ENCODE data around the gene ZSWIM9. TPM values are rescaled to one million over a fixed set of nuclear protein-coding genes. Genes with fewer than 3 reads are reported as not detected.
A peak's percentile ranks its signal among the peaks of the same experiment; 100 is the strongest.
"Not testable (repeated sequence)": the region's sequence is repeated elsewhere in the genome, so short reads cannot be mapped to it uniquely, and the experiment has no call there.

The ZSWIM9 gene
- total RNA-seq, 1 donor = 6.5 TPM

DNA sequence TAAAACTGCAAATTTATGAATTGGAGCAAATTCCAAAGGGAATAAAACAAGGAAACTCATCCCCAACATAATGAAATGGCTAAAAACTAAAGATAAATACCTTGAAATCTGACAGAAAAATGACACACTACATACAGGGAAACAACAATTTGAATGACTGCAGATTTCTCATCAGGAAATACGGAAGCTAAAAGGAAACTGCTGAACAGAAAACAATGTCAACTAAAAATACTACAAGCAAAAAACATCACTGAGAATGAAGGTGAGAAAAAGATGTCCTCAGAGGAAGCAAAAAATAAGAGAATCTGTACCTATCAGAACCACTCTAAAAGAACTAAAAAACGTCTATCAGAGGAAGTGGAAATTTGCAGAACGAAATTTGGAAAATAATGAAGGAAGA is 39.5 kb downstream of the ZSWIM9 start:
- no peak for DNase-seq (ENCODE audit: low read depth in 2 of 3, low spot score in 2 of 3)

DNA sequence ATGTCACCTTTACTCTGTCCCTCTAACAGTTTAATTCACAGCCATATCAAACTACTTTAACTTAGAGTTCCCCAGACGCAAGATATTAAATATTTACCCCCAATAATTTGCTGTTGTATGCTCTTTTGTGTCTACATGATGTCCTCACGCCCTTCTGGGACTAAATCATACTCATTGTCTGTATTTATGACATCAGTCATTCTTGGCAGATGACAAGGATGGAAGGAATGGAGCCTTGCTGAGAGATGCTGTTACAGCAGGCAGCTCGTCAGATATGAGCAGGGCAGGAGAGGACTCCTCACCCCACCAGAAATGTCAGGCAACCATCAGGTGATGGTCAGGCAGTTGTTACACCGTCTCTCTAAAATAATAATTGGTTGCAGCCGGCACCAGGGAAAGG is 43.5 kb downstream of the ZSWIM9 start:
- DNase-seq (ENCODE audit: low read depth in 2 of 3, low spot score in 2 of 3) = no peak

DNA sequence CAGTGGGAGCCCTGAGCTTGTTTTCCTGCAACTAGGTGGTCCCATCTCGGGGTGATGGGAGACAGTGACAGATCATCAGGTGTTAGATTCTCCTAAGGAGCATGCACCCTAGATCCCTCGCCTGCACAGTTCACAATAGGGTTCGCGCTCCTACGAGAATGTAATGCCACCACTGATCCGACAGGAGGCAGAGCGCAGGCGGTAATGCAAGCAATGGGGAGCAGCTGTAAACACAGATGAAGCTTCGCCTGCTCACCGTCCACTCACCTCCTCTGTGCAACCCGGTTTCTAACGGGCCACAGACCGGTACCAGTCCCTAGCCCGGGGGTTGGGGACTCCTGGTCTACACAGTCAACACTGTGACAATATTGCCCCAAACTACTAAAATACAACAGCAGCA is 46.5 kb downstream of the ZSWIM9 start:
- no peak for DNase-seq (ENCODE audit: low read depth in 2 of 3, low spot score in 2 of 3)

DNA sequence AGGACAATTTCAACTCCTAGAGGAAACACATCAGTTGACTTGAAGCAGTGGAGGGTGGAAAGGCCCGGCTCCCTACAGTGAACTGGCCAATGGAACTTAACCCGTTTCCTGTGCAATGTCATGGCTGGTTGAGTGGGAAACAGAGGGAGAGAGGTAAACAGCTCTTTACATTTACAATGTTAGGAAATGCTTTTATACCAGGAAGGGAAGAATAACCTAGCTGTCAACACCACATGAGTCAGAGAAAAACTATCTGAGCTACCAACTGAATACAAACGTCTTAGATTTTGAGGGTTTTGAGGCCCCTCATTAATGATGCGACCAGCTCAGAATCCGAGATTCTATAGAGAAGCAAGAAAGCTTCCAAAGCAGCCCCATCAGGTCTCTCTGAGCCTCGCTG is 48.5 kb downstream of the ZSWIM9 start:
- DNase-seq (ENCODE audit: low read depth in 2 of 3, low spot score in 2 of 3) = no peak

DNA sequence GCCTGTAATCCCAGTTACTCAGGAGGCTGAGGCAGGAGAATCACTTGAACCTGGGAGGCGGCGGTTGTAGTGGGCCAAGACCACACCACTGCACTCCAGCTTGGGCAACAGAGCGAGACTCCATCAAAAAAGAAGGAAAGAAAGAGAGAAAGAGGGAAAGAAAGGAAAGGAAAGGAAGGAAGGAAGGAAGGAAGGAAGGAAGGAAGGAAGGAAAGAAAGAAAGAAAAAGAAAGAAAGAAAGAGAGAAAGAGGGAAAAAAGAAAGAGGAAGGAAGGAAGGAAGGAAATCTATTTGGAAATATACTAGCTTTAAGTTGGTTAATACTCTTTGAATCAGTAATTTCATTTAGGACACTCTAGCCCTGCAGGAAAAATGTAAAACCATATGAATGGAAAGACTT is 50.3 kb downstream of the ZSWIM9 start:
- DNase-seq (ENCODE audit: low read depth in 2 of 3, low spot score in 2 of 3) = not testable (repeated sequence)

DNA sequence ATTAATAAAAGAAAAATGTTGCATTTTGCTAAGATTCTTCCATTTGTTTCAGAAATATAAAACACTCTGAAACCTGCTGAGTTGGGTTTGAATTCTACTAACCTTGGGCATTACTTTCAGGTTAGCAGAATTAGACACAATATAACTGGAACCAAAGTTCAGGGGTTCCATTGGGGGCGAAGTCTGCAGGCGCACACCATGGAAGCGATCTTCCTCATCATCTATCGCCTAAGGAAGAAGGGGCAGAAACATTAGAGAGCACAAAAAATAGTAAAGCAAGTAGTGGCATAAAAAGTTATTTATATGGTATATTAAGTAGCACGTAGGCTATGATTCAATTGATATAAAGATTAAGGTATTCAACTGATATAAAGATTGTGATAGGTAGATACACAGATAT is 51.1 kb downstream of the ZSWIM9 start:
- DNase-seq (ENCODE audit: low read depth in 2 of 3, low spot score in 2 of 3) = no peak

DNA sequence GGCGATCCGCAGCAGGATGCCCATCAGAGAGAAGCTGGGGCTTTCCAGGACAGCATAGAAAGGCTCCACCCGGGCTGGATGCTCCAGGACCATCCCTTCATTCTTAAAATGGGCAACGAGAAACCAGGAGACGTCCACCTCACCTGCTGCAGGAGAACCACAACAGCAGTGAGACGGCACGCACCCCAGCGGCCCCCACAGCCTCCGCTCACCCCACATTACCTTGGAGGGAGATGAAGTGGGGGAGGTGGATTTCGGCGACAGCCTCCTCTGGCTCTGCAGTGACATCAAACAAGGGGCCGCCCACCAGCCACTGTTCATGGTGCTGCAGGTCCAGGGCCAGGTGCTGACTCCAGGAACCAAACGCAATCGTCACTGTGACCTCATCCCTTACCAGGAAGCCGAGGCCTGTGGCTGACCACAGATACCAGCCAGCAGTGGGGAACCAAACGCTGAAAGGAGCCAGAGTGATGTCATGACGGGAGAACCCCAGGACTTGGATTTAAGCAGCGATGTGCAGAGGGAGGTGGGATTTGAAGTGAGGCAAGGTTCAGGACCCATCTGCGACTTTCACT is 60.2 kb downstream of the ZSWIM9 start:
- peak in 1 of 3 donors; percentile 41 for DNase-seq (ENCODE audit: low read depth in 2 of 3, low spot score in 2 of 3)

DNA sequence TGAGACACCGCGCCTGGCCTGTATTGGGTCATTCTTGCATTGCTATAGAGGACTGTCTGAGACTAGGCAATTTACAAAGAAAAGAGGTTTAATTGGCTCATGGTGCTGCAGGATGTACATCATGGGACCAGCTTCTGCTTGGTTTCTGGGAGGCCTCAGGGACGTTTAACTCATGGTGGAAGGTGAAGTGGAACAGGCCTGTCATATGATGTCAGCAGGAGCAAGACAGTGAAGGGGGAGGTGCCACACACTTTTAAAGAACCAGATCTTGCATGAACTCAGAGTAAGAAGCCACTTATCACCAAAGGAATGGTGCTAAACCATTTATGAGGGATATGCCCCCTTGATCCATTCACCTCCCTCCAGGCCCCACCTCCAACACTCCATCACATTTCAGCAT is 66.6 kb downstream of the ZSWIM9 start:
- no peak for DNase-seq (ENCODE audit: low read depth in 2 of 3, low spot score in 2 of 3)

DNA sequence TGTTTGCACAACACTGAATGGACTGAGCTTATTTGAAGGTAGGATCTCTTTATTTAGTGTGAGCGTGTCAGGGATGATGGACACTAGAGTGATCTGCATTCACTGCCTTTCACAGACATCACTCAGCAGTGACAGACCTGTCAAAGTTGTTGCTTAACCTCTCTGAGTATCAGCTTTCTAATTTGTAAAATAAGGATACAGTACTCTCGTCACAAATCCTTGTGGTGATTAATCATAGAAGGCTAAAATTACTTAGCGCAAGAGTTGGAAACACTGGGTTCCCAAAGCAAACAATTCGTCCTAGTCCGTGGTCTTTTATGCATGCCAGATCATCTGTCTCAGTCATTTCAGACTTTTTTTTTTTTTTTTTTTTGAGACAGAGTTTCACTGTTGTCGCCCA is 68.6 kb downstream of the ZSWIM9 start:
- DNase-seq (ENCODE audit: low read depth in 2 of 3, low spot score in 2 of 3) = no peak

DNA sequence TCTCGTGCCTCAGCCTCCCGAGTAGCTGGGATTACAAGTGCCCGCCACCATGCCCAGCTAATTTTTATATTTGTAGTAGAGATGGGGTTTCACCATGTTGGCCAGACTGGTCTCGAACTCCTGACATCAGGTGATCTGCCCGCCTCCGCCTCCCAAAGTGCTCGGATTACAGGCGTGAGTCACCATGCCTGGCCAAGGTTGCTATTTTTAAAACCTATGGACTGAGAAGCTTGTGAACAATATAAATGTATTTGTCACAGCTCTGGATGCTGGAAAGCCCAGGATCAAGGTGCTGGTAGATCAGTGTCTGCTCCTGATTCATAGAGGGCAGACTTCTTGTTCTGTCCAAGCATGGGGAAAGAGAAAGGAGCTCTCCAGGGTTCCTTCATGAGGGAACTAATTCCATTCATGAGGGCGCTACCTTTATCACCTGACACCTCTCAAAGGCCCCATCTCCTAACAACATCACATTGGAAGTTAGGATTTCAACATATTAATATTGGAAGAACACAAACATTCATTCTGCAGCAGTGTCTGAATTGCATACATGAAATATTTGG is 69.2 kb downstream of the ZSWIM9 start:
- no peak for DNase-seq (ENCODE audit: low read depth in 2 of 3, low spot score in 2 of 3)

DNA sequence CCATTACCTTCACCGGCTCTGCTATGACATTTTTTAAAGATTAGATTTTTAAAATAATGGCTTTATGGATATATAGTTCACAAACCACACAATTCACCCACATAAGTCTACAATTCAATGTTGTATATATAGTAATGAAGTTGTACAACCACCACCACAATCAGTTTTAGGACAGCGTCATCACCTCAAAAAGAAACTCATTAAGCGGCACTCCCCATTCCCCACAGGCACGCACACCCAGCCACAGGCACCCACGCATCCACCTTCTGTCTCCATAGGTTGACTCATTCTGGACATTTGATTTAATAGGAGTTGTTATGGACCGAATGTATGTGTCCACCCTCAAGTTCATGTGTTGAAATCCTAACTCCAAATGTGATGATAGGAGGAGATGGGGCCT is 71.3 kb downstream of the ZSWIM9 start:
- not testable (repeated sequence) for DNase-seq (ENCODE audit: low read depth in 2 of 3, low spot score in 2 of 3)

DNA sequence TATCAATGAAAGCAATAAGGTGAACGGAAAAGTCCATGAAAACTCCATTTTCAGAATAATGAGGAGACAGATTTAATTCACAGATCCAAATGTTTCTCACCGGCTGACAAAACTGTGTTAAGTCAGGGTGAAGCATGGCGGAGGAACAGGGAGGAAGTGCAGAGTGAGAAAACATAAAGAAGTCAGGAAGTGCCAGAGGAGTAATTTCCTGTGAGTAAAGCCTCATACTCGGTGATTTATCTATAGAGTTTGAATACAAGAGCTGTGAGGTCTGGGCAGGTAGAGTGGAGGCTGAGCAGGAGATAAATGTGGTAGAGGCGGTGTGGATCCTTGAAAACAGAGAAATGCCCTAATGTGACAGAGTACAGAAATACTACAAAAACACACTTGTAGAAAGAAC is 73.8 kb downstream of the ZSWIM9 start:
- DNase-seq (ENCODE audit: low read depth in 2 of 3, low spot score in 2 of 3) = peak; percentile 19 to 51 (median 39)

DNA sequence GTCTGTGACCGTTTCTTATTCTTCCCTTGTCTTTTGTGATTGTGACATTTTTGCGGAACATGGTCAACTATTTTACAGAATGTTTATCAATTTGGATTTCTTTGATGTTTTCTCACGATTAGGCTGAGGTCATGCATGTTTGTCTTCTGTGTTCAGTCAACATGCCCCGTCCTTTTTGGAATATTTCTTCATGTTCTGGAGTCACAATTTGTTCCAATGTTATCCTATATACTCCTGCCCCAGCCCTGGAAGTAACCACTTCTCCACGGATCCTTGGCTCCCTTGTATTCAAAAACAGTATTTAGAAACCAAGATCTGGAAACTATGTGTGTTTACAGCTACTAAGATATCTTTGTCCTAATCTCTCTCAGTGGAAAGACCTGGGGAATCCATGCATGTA is 75.6 kb downstream of the ZSWIM9 start:
- no peak for DNase-seq (ENCODE audit: low read depth in 2 of 3, low spot score in 2 of 3)

DNA sequence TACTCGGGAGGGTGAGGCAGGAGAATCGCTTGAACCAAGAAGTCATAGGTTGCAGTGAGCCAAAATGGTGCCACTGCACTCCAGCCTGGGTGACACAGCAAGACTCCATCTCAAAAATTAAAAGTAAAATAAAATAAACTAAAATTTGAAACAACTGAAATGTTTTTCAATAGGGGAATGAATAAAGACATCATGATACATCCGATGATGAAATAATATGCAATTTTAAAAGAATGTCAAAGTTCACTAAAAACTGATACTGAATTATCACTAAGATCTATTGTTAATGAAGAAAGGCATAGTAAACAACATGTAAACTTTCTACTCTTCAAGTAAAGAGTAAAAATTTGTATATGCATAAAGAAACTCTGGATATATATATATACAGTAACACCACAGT is 76.7 kb downstream of the ZSWIM9 start:
- no peak for DNase-seq (ENCODE audit: low read depth in 2 of 3, low spot score in 2 of 3)

Other genes with a start within 250 kb of the ZSWIM9 start
- not detected for gene BSPH1, start 178.5 kb upstream of the ZSWIM9 start, total RNA-seq
- gene ELSPBP1, start 176.0 kb upstream of the ZSWIM9 start, total RNA-seq = not detected
- not detected for gene CABP5, start 126.6 kb upstream of the ZSWIM9 start, total RNA-seq
- 1.9 TPM for gene PLA2G4C, start 59.9 kb upstream of the ZSWIM9 start, total RNA-seq
- 42.8 TPM for gene LIG1, start 336 bp upstream of the ZSWIM9 start, total RNA-seq
- 68.1 TPM for gene CARD8, start 85.2 kb downstream of the ZSWIM9 start, total RNA-seq
- 2.2 TPM for gene ZNF114, start 99.4 kb downstream of the ZSWIM9 start, total RNA-seq
- gene EMP3, start 154.9 kb downstream of the ZSWIM9 start, total RNA-seq = 229 TPM
- 6.2 TPM for gene TMEM143, start 193.3 kb downstream of the ZSWIM9 start, total RNA-seq
- gene SYNGR4, start 193.7 kb downstream of the ZSWIM9 start, total RNA-seq = not detected
- gene KDELR1, start 220.9 kb downstream of the ZSWIM9 start, total RNA-seq = 75.9 TPM
- 0.54 TPM for gene GRIN2D, start 223.0 kb downstream of the ZSWIM9 start, total RNA-seq